ENCODE results near the gene SFRP4.

SFRP4 gene

GRCh38 chr7:37942934-37943610 is 26.5 kb upstream of the SFRP4 start:
- Histone ChIP-seq H3K36me3 (ENCODE audit: insufficient read depth, low read length) (no peaks in the 10 kb centered on the region; the same call in 1 of the 2 replicates), H3K4me2 (ENCODE audit: low read depth, low read length, poor library complexity, severe bottlenecking) (no peak overlapping the region), H3K27me3 (ENCODE audit: insufficient read depth, low read length, poor library complexity, severe bottlenecking) (no peaks in the 10 kb centered on the region), H3K9me2 (replicated peaks; ENCODE audit: low read depth, low read length) (no peaks in the 10 kb centered on the region), H3F3A (ENCODE audit: low read depth) (no peaks in the 10 kb centered on the region), H3K4me3 (ENCODE audit: low read length, poor library complexity, severe bottlenecking) (no peak overlapping the region), H3K4me1 (ENCODE audit: insufficient read depth, low read length, poor library complexity, severe bottlenecking) (no peaks in the 10 kb centered on the region), H3K79me2 (ENCODE audit: insufficient read depth, low read length) (peaks cover 74% of the 10 kb centered on the region; the same call in 1 of the 2 replicates), H3K9me3 (ENCODE audit: insufficient read depth, low read depth, low read length) (no peaks in the 10 kb centered on the region), H2AFZ (ENCODE audit: low read length) (no peak overlapping the region), H3K9ac (ENCODE audit: low read depth, low read length, poor library complexity, severe bottlenecking) (no peak overlapping the region), H4K20me1 (ENCODE audit: insufficient read depth, low read length, poor library complexity, severe bottlenecking) (no peaks in the 10 kb centered on the region)
- TF ChIP-seq CTCF (conservative IDR thresholded peaks at IDR 0.05; ENCODE audit: low read length), result no peak
- no peak for TF ChIP-seq EZH2phosphoT487 (IDR thresholded peaks at IDR 0.05; ENCODE audit: borderline replicate concordance)

- no peak overlapping the region for H3K4me2 ChIP-seq (ENCODE audit: low read depth, low read length, poor library complexity, severe bottlenecking)
- H3K9me2 ChIP-seq (replicated peaks; ENCODE audit: low read depth, low read length), result no peaks in the 10 kb centered on the region
- no peaks in the 10 kb centered on the region for H3K4me1 ChIP-seq (ENCODE audit: insufficient read depth, low read length, poor library complexity, severe bottlenecking)
- no peaks in the 10 kb centered on the region for H4K20me1 ChIP-seq (ENCODE audit: insufficient read depth, low read length, poor library complexity, severe bottlenecking)
- H3K36me3 ChIP-seq (ENCODE audit: insufficient read depth, low read length), result no peaks in the 10 kb centered on the region
- no peaks in the 10 kb centered on the region for H3K27me3 ChIP-seq (ENCODE audit: insufficient read depth, low read length, poor library complexity, severe bottlenecking)
- H2AFZ ChIP-seq (ENCODE audit: low read length), result no peak overlapping the region
- H3F3A ChIP-seq (ENCODE audit: low read depth), result no peaks in the 10 kb centered on the region
- H3K9me3 ChIP-seq (ENCODE audit: insufficient read depth, low read depth, low read length), result no peaks in the 10 kb centered on the region
- peaks cover 46% of the 10 kb centered on the region for H3K79me2 ChIP-seq (ENCODE audit: insufficient read depth, low read length)
- H3K4me3 ChIP-seq (ENCODE audit: low read length, poor library complexity, severe bottlenecking), result no peak overlapping the region
- TF ChIP-seq CTCF (conservative IDR thresholded peaks at IDR 0.05; ENCODE audit: low read length) (no peak), EZH2phosphoT487 (IDR thresholded peaks at IDR 0.05; ENCODE audit: borderline replicate concordance) (no peak)
- no peak overlapping the region for H3K9ac ChIP-seq (ENCODE audit: low read depth, low read length, poor library complexity, severe bottlenecking)
Observed at GRCh38 chr7:37933018-37933566, 16.5 kb upstream of the SFRP4 start.

- H3K9me3 ChIP-seq (ENCODE audit: insufficient read depth, low read depth, low read length), result no peaks in the 10 kb centered on the region
Observed at GRCh38 chr7:37932543-37932942, 15.9 kb upstream of the SFRP4 start.

More at GRCh38 chr7:37932543-37932942, 15.9 kb upstream of the SFRP4 start:
- H3K4me2 ChIP-seq (ENCODE audit: low read depth, low read length, poor library complexity, severe bottlenecking), result no peak overlapping the region
- H3K4me3 ChIP-seq (ENCODE audit: low read length, poor library complexity, severe bottlenecking), result no peak overlapping the region
- no peaks in the 10 kb centered on the region for H3K27me3 ChIP-seq (ENCODE audit: insufficient read depth, low read length, poor library complexity, severe bottlenecking)
- H3F3A ChIP-seq (ENCODE audit: low read depth), result no peaks in the 10 kb centered on the region
- peaks cover 4% of the 10 kb centered on the region for H4K20me1 ChIP-seq (ENCODE audit: insufficient read depth, low read length, poor library complexity, severe bottlenecking)
- H3K4me1 ChIP-seq (ENCODE audit: insufficient read depth, low read length, poor library complexity, severe bottlenecking), result peaks cover 4% of the 10 kb centered on the region
- H3K9me2 ChIP-seq (replicated peaks; ENCODE audit: low read depth, low read length), result no peaks in the 10 kb centered on the region
- no peaks in the 10 kb centered on the region for H3K36me3 ChIP-seq (ENCODE audit: insufficient read depth, low read length)
- H3K9ac ChIP-seq (ENCODE audit: low read depth, low read length, poor library complexity, severe bottlenecking), result no peak overlapping the region
- no peak overlapping the region for H2AFZ ChIP-seq (ENCODE audit: low read length)
- H3K79me2 ChIP-seq (ENCODE audit: insufficient read depth, low read length), result peaks cover 51% of the 10 kb centered on the region
- no peak for TF ChIP-seq CTCF (conservative IDR thresholded peaks at IDR 0.05; ENCODE audit: low read length)
- no peak for TF ChIP-seq EZH2phosphoT487 (IDR thresholded peaks at IDR 0.05; ENCODE audit: borderline replicate concordance)

Measured in Loucy (cell line).